Vagina (tissue), 2 donors: Measurements from ENCODE around the gene DPYSL5.

Experiments
- CTCF ChIP-seq, 3 experiments: fragments of 450-650 bp in 2 of 3; fragments of 200-600 bp in 1 of 3; sonication (generic) in 1 of 3; IDR thresholded peaks; one replicate each; pipeline ENCODE4 v1.5.1; 2017 to 2019; ENCODE audit warnings: antibody characterized with exemption in 3 of 3, mild to moderate bottlenecking in 2 of 3, moderate library complexity in 2 of 3
- POLR2A ChIP-seq, 2 donors: fragments of 450-650 bp; IDR thresholded peaks; one replicate each; pipeline ENCODE4 v1.6.1; 2017; ENCODE audit warnings: antibody characterized with exemption in 2 of 2, mild to moderate bottlenecking in 2 of 2, moderate library complexity in 2 of 2

- TF ChIP-seq CTCF (IDR thresholded peaks at IDR 0.05) (no peak), POLR2A (IDR thresholded peaks at IDR 0.05) (no peak)
Measured at GRCh38 chr2:26811261-26811660, 36.7 kb upstream of the DPYSL5 start.
